ENCODE data around the gene RAB22A. TPM values are rescaled to one million over a fixed set of nuclear protein-coding genes. Genes with fewer than 3 reads are reported as not detected.

RAB22A gene
- total and polyA plus RNA-seq, 9 of the 15 experiments (the other 6 are each of a cell fraction or from before 2014, with no cell fraction given): 1.1 to 8.0 (median 6.7) TPM

DNA sequence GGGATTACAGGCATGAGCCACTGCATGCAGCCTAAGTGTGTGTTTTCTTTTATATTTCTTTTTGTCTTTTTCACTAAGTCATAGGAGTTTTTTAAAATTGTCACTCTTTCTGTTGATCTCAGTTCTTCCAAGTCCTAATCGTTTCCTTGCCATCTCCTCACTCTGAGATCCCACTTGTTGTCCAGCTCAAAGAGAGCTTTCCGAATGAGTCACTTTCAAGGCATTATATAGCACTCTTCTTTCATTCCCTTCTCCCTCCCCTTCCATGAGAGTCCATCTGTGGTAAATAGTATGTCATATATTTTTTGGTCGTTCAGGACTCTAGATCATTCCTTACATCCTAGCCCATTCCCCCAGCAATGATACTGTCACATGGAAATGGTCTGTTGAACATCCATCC, 83.8 kb downstream of the RAB22A start:
- H3K9ac ChIP-seq (ENCODE audit: insufficient read depth in 1 of 2, low read depth in 2 of 2, low read length in 2 of 2): no peak overlapping the region
- BruUV-seq (replicated peaks): no TSS peak
- H3K9me1 ChIP-seq (ENCODE audit: control insufficient read depth, insufficient read depth, low read length): no peaks in the 10 kb centered on the region
- H3K27ac ChIP-seq (ENCODE audit: extremely low read depth, low read depth, low read length): no peak overlapping the region
- FAIRE-seq: no peak
- no peaks in the 10 kb centered on the region for H3K27me3 ChIP-seq (ENCODE audit: control insufficient read depth in 2 of 2, insufficient read depth in 2 of 2, low read length in 2 of 2)
- TF ChIP-seq ESRRB (CRISPR knock-in tag; IDR thresholded peaks at IDR 0.05; ENCODE audit: borderline replicate concordance): no peak
- TF ChIP-seq, protein P1, sequence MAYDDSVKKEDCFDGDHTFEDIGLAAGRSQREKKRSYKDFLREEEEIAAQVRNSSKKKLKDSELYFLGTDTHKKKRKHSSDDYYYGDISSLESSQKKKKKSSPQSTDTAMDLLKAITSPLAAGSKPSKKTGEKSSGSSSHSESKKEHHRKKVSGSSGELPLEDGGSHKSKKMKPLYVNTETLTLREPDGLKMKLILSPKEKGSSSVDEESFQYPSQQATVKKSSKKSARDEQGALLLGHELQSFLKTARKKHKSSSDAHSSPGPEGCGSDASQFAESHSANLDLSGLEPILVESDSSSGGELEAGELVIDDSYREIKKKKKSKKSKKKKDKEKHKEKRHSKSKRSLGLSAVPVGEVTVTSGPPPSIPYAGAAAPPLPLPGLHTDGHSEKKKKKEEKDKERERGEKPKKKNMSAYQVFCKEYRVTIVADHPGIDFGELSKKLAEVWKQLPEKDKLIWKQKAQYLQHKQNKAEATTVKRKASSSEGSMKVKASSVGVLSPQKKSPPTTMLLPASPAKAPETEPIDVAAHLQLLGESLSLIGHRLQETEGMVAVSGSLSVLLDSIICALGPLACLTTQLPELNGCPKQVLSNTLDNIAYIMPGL (CRISPR knock-in tag; IDR thresholded peaks at IDR 0.05): no peak
- TF ChIP-seq NR2C1 (IDR thresholded peaks at IDR 0.05): no peak
- no peak for TF ChIP-seq NR2C1 (tag; IDR thresholded peaks at IDR 0.05)
- H3K9me3 ChIP-seq (replicated peaks; ENCODE audit: control insufficient read depth, insufficient read depth, low read depth, low read length): peaks cover 3% of the 10 kb centered on the region; the same call in 1 of the 2 replicates
- intact Hi-C loops (cut with micrococcal nuclease): no loop called here
- H3K36me3 ChIP-seq (ENCODE audit: control insufficient read depth, insufficient read depth, low read length): peaks cover 72% of the 10 kb centered on the region
- POLR2A ChIA-PET: interaction anchor here (0.6 kb wide), 1 partner anchor 981 kb away, joined by 4 read pairs; no protein-coding TSS in a partner anchor
- 86% methylated on average over 3 of the region's 3 CpGs for WGBS (ENCODE audit: insufficient coverage, low coverage, missing lambda C conversion rate)
- peaks cover 89% of the 10 kb centered on the region for H3K79me2 ChIP-seq (ENCODE audit: control insufficient read depth, insufficient read depth, low read length)
- peaks cover 33% of the 10 kb centered on the region; the same call in 1 of the 2 replicates for H4K20me1 ChIP-seq (replicated peaks; ENCODE audit: control insufficient read depth, insufficient read depth, low read length)
- CTCF ChIA-PET (ENCODE audit: low intra/inter-chr PET ratio): no interaction called here
- DNase-seq (ENCODE audit: extremely low read depth in 1 of 4, low spot score in 3 of 4): no peak
- no peak overlapping the region for H3K4me2 ChIP-seq (ENCODE audit: insufficient read depth, low read length)
- no peak overlapping the region for H3K4me3 ChIP-seq
- in situ Hi-C loops (cut with MboI): no loop called here
- H2AFZ ChIP-seq (ENCODE audit: low read depth, low read length): no peak overlapping the region
- no peak for ATAC-seq
- peaks cover 21 to 27% of the 10 kb centered on the region in 2 experiments for H3K4me1 ChIP-seq (replicated peaks in 1 of 2; ENCODE audit: control insufficient read depth in 2 of 2, insufficient read depth in 2 of 2, low read length in 2 of 2)

DNA sequence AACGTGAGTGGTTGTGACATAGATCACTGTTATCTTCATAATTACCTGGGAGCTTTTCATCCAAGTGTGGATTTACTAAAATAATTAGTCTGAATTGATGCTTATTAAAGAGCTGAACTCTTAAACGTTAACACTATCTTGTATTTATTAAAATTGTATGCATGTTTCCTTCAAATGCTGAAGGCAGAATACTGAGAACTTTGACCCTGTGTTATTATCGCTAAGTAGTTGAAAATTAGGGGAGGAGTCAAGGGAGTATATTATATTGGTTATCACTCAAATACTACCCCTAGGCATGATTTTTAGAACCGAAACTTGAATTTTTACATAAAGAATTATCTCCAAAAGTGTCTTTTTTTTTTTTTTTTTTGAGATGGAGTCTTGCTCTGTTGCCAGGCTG, 85.3 kb downstream of the RAB22A start:
- WGBS (ENCODE audit: insufficient coverage, low coverage, missing lambda C conversion rate): 66% methylated on average over 4 of the region's 4 CpGs
- TF ChIP-seq ARID4B (CRISPR knock-in tag; IDR thresholded peaks at IDR 0.05): no peak
- TF ChIP-seq ZNF695 (CRISPR knock-in tag; IDR thresholded peaks at IDR 0.05): no peak

More for the DNA sequence above, 85.3 kb downstream of the RAB22A start:
- FAIRE-seq (no peak), ATAC-seq (no peak), DNase-seq (ENCODE audit: extremely low read depth in 1 of 4, low spot score in 3 of 4) (no peak)
- Histone ChIP-seq H3K36me3 (ENCODE audit: control insufficient read depth, insufficient read depth, low read length) (peaks cover 73% of the 10 kb centered on the region), H3K9me3 (replicated peaks; ENCODE audit: control insufficient read depth, insufficient read depth, low read depth, low read length) (peaks cover 2% of the 10 kb centered on the region; the same call in 1 of the 2 replicates), H3K9me1 (ENCODE audit: control insufficient read depth, insufficient read depth, low read length) (no peaks in the 10 kb centered on the region), H3K4me3 (no peak overlapping the region), H3K9ac (ENCODE audit: insufficient read depth in 1 of 2, low read depth in 2 of 2, low read length in 2 of 2) (no peak overlapping the region), H3K4me1 (replicated peaks in 1 of 2; ENCODE audit: control insufficient read depth in 2 of 2, insufficient read depth in 2 of 2, low read length in 2 of 2) (peaks cover 15 to 26% of the 10 kb centered on the region in 2 experiments), H4K20me1 (replicated peaks; ENCODE audit: control insufficient read depth, insufficient read depth, low read length) (peaks cover 32% of the 10 kb centered on the region; the same call in 1 of the 2 replicates), H3K27me3 (ENCODE audit: control insufficient read depth in 2 of 2, insufficient read depth in 2 of 2, low read length in 2 of 2) (no peaks in the 10 kb centered on the region), H3K79me2 (ENCODE audit: control insufficient read depth, insufficient read depth, low read length) (peaks cover 97% of the 10 kb centered on the region), H2AFZ (ENCODE audit: low read depth, low read length) (no peak overlapping the region), H3K27ac (ENCODE audit: extremely low read depth, low read depth, low read length) (no peak overlapping the region), H3K4me2 (ENCODE audit: insufficient read depth, low read length) (no peak overlapping the region)
- in situ Hi-C loops (cut with MboI): no loop called here
- POLR2A ChIA-PET: interaction anchor here (0.8 kb wide), 1 partner anchor 26 kb away, joined by 3 read pairs; no protein-coding TSS in a partner anchor
- BruUV-seq (replicated peaks): no TSS peak
- intact Hi-C loops (cut with micrococcal nuclease): no loop called here
- CTCF ChIA-PET (ENCODE audit: low intra/inter-chr PET ratio): no interaction called here
